ENCODE results near the gene TCF3. TPM values are rescaled to one million over a fixed set of nuclear protein-coding genes. Genes with fewer than 3 reads are reported as not detected.
A peak's percentile ranks its signal among the peaks of the same experiment; 100 is the strongest.

TCF3 gene
- total and polyA plus RNA-seq, 2 of the 8 experiments (the other 6 are each of a cell fraction or from before 2014, with no cell fraction given), result 241 to 348 TPM

GRCh38 chr19:1653300-1653628, 849 bp upstream of the TCF3 start:
- Histone ChIP-seq H2BK120ac (replicated peaks; ENCODE audit: low read depth, low read length) (no peak overlapping the region), H3K79me1 (ENCODE audit: low read depth, low read length) (peaks cover 4% of the 10 kb centered on the region; the same call in 1 of the 2 replicates), H3K27me3 (replicated peaks in 1 of 4; ENCODE audit: control insufficient read depth in 3 of 4, extremely low read depth in 1 of 4, insufficient read depth in 3 of 4, low read length in 3 of 4) (no peaks in the 10 kb centered on the region; a peak in 1 of 7 replicates), H3K9me3 (ENCODE audit: insufficient read depth in 2 of 2, low read depth in 1 of 2, low read length in 1 of 2) (no peaks in the 10 kb centered on the region), H2BK15ac (ENCODE audit: low read length) (no peak overlapping the region), H3K27ac (ENCODE audit: low read depth, low read length) (0 out of 2 replicates have a peak overlapping the region, but pooled peaks have one; percentile 55), H3K36me3 (ENCODE audit: control insufficient read depth in 2 of 4, insufficient read depth in 4 of 4, low read length in 3 of 4) (peaks cover 12 to 19% (median 15%) of the 10 kb centered on the region in 4 experiments; a peak in 7 of 8 replicates), H3K4me2 (ENCODE audit: insufficient read depth in 1 of 2, low read depth in 2 of 2, low read length in 2 of 2) (peak overlapping the region; percentile 31 to 78; a peak in 3 of 4 replicates), H3K14ac (ENCODE audit: insufficient read length) (no peak overlapping the region), H3K4me3 (ENCODE audit: extremely low read depth in 1 of 4, insufficient read depth in 2 of 4, low read depth in 3 of 4, low read length in 4 of 4) (peak overlapping the region; percentile 44 to 80 (median 60)), H4K5ac (ENCODE audit: insufficient read length, low read depth, low read length) (peak overlapping the region; percentile 18), H4K91ac (replicated peaks; ENCODE audit: insufficient read length, low read length) (peak overlapping the region; percentile 55), H3K23me2 (ENCODE audit: low read depth, low read length) (peaks cover 6% of the 10 kb centered on the region; the same call in 1 of the 2 replicates), H3K4me1 (replicated peaks in 1 of 4; ENCODE audit: control insufficient read depth in 3 of 4, insufficient read depth in 4 of 4, low read length in 3 of 4) (peaks cover 0 to 16% (median 6%) of the 10 kb centered on the region in 4 experiments; a peak in 6 of 7 replicates), H2AFZ (ENCODE audit: low read length) (peak overlapping the region; percentile 66; the same call in 1 of the 2 replicates), H3K18ac (ENCODE audit: extremely low read depth, low read length) (no peak overlapping the region), H3K79me2 (ENCODE audit: control insufficient read depth in 1 of 2, insufficient read depth in 2 of 2, low read length in 2 of 2) (peaks cover 0 to 32% of the 10 kb centered on the region in 2 experiments; a peak in 3 of 4 replicates), H3K56ac (replicated peaks; ENCODE audit: insufficient read length, low read depth, low read length) (no peak overlapping the region), H2BK20ac (ENCODE audit: low read length) (no peak overlapping the region), H3K4ac (replicated peaks; ENCODE audit: insufficient read length, low read depth, low read length) (peak overlapping the region; percentile 94), H3K23ac (ENCODE audit: insufficient read length) (no peak overlapping the region), H3K9ac (replicated peaks in 1 of 4; ENCODE audit: extremely low read depth in 1 of 4, low read depth in 3 of 4, low read length in 3 of 4) (peak overlapping the region in 2 of 4 experiments; percentile 42 to 52; a peak in 3 of 7 replicates), H2BK12ac (ENCODE audit: low read depth, low read length) (no peak overlapping the region), H4K20me1 (replicated peaks in 1 of 2; ENCODE audit: control insufficient read depth in 1 of 2, insufficient read depth in 2 of 2, low read length in 2 of 2) (peaks cover under 1 to 9% of the 10 kb centered on the region in 2 experiments), H2BK5ac (ENCODE audit: low read depth, low read length) (no peak overlapping the region), H2AK5ac (ENCODE audit: low read depth, low read length) (no peak overlapping the region), H4K8ac (ENCODE audit: extremely low read depth, insufficient read depth, low read length) (peak overlapping the region; percentile 75)
- DNase-seq (ENCODE audit: low read depth in 1 of 2, low spot score in 2 of 2), result no peak
- ChIA-PET POLR2A (ENCODE audit: partially characterized antibody) (interaction anchor here (0.7 to 4.6 kb wide), 10 partner anchors 8 to 185 kb away, joined by 3 to 27 read pairs (median 4); no protein-coding TSS in a partner anchor), CTCF (ENCODE audit: partially characterized antibody) (interaction anchor here (1.3 kb wide), 1 partner anchor 131 kb away, joined by 3 read pairs; no protein-coding TSS in a partner anchor)
- no peak for FAIRE-seq
- 36% methylated on average over 14 of the region's 18 CpGs; no CpG with 5 or more reads in 1 of the 2 experiments for WGBS, 2 experiments (ENCODE audit: extremely low coverage in 1 of 2, insufficient coverage in 1 of 2, insufficient read length in 1 of 2, insufficient replicate concordance in 2 of 2, low coverage in 1 of 2, low lambda C conversion rate in 2 of 2, missing lambda C conversion rate in 1 of 2)
- TF ChIP-seq CHD2 (IDR thresholded peaks at IDR 0.05; ENCODE audit: low read length) (no peak), MAFK (IDR thresholded peaks at IDR 0.05; ENCODE audit: low read depth, low read length) (no peak), EP300 (IDR thresholded peaks at IDR 0.05; ENCODE audit: borderline replicate concordance in 1 of 2, low read depth in 2 of 2, low read length in 2 of 2) (no peak), HDAC6 (IDR thresholded peaks at IDR 0.05; ENCODE audit: low read depth, low read length) (no peak), SIX5 (IDR thresholded peaks at IDR 0.05; ENCODE audit: low read depth, low read length) (no peak)

All from H1 (cell line).